K562 (cell line): ENCODE data around the gene LIN28A. TPM values are rescaled to one million over a fixed set of nuclear protein-coding genes. Genes with fewer than 3 reads are reported as not detected.

ENCODE experiments used
- ATAC-seq: fragments of 200-7000 bp; cut with Tn5 transposase; 3 replicates; pipeline ENCODE4 v1.9.1; 2020; ENCODE audit warnings: moderate library complexity
- BruUV-seq: library from RNA; stranded (reverse); fragments of 400-500 nt; replicated peaks from 2 replicates; lab custom pipeline; 2021; lab: Mats Ljungman, UMichigan
- CTCF ChIA-PET: fragments of 300-600 bp; formaldehyde crosslinking; extraction: SDS; loops from one replicate; lab custom pipeline; 2021; ENCODE audit warnings: low intra/inter-chr PET ratio; lab: Yijun Ruan, JAX
- POLR2A ChIA-PET: fragments of 300-600, 350-650 bp; sonication (Branson Sonifier 250); formaldehyde crosslinking; extraction: SDS; loops from one replicate; lab custom pipeline; 2021; ENCODE audit warnings: antibody characterized with exemption, inconsistent platforms; lab: Yijun Ruan, JAX
- DNase-seq, 4 experiments: peaks; one replicate each; pipeline versions ENCODE4 v3.0.0 to v3.0.0-alpha.2; 2011 to 2018; ENCODE audit warnings: low spot score in 3 of 4, mixed read lengths in 3 of 4; ENCODE audit errors: extremely low read depth in 1 of 4
- FAIRE-seq: peaks from 2 replicates; lab custom pipeline; 2011; peaks lifted over from hg19 to GRCh38; lab: Jason Lieb, UNC
- H2AFZ ChIP-seq: 2 replicates; pipeline ENCODE4 v1.6.0; 2011; ENCODE audit warnings: low read depth, low read length, control low read depth, inconsistent platforms
- H3K27ac ChIP-seq: fragments of 200-600 bp; 3 replicates; pipeline ENCODE4 v1.8.0; 2011; ENCODE audit warnings: low read depth, mild to moderate bottlenecking, control low read depth, inconsistent platforms, low read length, moderate library complexity, mixed read lengths; ENCODE audit errors: extremely low read depth
- H3K27me3 ChIP-seq, 2 experiments: fragments of 300-600 bp in 1 of 2; 2 replicates in 1 of 2; 3 replicates in 1 of 2; pipeline versions ENCODE4 v1.6.0 to v1.8.0; 2011; ENCODE audit warnings: inconsistent platforms in 2 of 2, low read length in 2 of 2, mild to moderate bottlenecking in 1 of 2, mixed read lengths in 1 of 2, moderate library complexity in 1 of 2; ENCODE audit not compliant: control insufficient read depth in 2 of 2, insufficient read depth in 2 of 2
- H3K36me3 ChIP-seq: fragments of 300-600 bp; 3 replicates; pipeline ENCODE4 v1.8.0; 2011; ENCODE audit warnings: mild to moderate bottlenecking, low read length, inconsistent platforms; ENCODE audit not compliant: control insufficient read depth, insufficient read depth
- H3K4me1 ChIP-seq, 2 experiments: fragments of 200-600 bp in 1 of 2; replicated peaks in 1 of 2; 2 replicates in 1 of 2; 3 replicates in 1 of 2; pipeline versions ENCODE4 v1.5.1 to v1.8.0; 2011; ENCODE audit warnings: inconsistent platforms in 2 of 2, low read length in 2 of 2, mild to moderate bottlenecking in 1 of 2, mixed read lengths in 1 of 2, moderate library complexity in 1 of 2; ENCODE audit not compliant: control insufficient read depth in 2 of 2, insufficient read depth in 2 of 2
- H3K4me2 ChIP-seq: 2 replicates; pipeline ENCODE4 v1.6.1; 2011; ENCODE audit warnings: low read length, control low read depth, inconsistent platforms, mixed read lengths; ENCODE audit not compliant: insufficient read depth
- H3K4me3 ChIP-seq: fragments of 200-600 bp; sonication (generic), shearing (Covaris generic); 2 replicates; pipeline ENCODE4 v1.5.1; 2016; ENCODE audit warnings: control low read depth, inconsistent platforms
- H3K79me2 ChIP-seq: fragments of 200-600 bp; 3 replicates; pipeline ENCODE4 v1.8.0; 2011; ENCODE audit warnings: low read length, inconsistent platforms; ENCODE audit not compliant: control insufficient read depth, insufficient read depth
- H3K9ac ChIP-seq, 2 experiments: 2 replicates each; pipeline versions ENCODE4 v1.6.0 to v1.6.1; 2011; ENCODE audit warnings: low read depth in 2 of 2, low read length in 2 of 2, control low read depth in 1 of 2, inconsistent platforms in 1 of 2, mild to moderate bottlenecking in 1 of 2, mixed read lengths in 1 of 2; ENCODE audit not compliant: insufficient read depth in 1 of 2
- H3K9me1 ChIP-seq: one replicate; pipeline ENCODE4 v1.6.0; 2011; ENCODE audit warnings: inconsistent platforms, mild to moderate bottlenecking, low read length, moderate library complexity; ENCODE audit not compliant: control insufficient read depth, insufficient read depth
- H3K9me3 ChIP-seq: replicated peaks from 2 replicates; pipeline ENCODE4 v1.5.1; 2011; ENCODE audit warnings: low read depth, low read length, inconsistent platforms; ENCODE audit not compliant: control insufficient read depth, insufficient read depth
- H4K20me1 ChIP-seq: replicated peaks from 2 replicates; pipeline ENCODE4 v1.6.1; 2011; ENCODE audit warnings: low read length, inconsistent platforms, mixed read lengths; ENCODE audit not compliant: control insufficient read depth, insufficient read depth
- CTBP1 ChIP-seq: fragments of 450-650 bp; IDR thresholded peaks from 2 replicates; pipeline ENCODE4 v1.6.1; 2016; ENCODE audit warnings: borderline replicate concordance
- DEAF1 ChIP-seq: fragments of 450-650 bp; formaldehyde crosslinking; IDR thresholded peaks from 2 replicates; pipeline ENCODE4 v1.4.0; 2020; ENCODE audit warnings: mild to moderate bottlenecking, moderate library complexity
- GATA2 ChIP-seq: sonication (generic); formaldehyde crosslinking; IDR thresholded peaks from 2 replicates; pipeline ENCODE4 v1.4.0; 2020; ENCODE audit warnings: mild to moderate bottlenecking, missing genetic modification reagents
- KLF16 ChIP-seq: IDR thresholded peaks from 2 replicates; pipeline ENCODE4 v1.6.1; 2016; ENCODE audit warnings: antibody characterized with exemption
- PHTF2 ChIP-seq: fragments of 250-450 bp; sonication (Bioruptor Pico); IDR thresholded peaks from 2 replicates; pipeline ENCODE4 v1.5.0; 2021; ENCODE audit warnings: mild to moderate bottlenecking
- RBM22 ChIP-seq: fragments of 200-400 bp; formaldehyde crosslinking; IDR thresholded peaks from 2 replicates; pipeline ENCODE4 v1.6.1; 2018; ENCODE audit warnings: low read length, low read depth; ENCODE audit not compliant: poor library complexity, severe bottlenecking
- RCOR1 ChIP-seq, 2 experiments: IDR thresholded peaks; 2 replicates each; pipeline ENCODE4 v1.6.1; 2012; ENCODE audit warnings: low read depth in 2 of 2, low read length in 2 of 2, borderline replicate concordance in 1 of 2, improper control_type of control experiment in 1 of 2
- REST ChIP-seq, 2 experiments: fragments of 450-650 bp; formaldehyde crosslinking in 1 of 2; IDR thresholded peaks; 2 replicates each; pipeline versions ENCODE4 v1.4.0 to v1.6.1; 2014 to 2020; ENCODE audit warnings: mild to moderate bottlenecking in 2 of 2, borderline replicate concordance in 1 of 2, low read depth in 1 of 2
- YBX1 ChIP-seq: fragments of 450-650 bp; IDR thresholded peaks from 2 replicates; pipeline ENCODE4 v1.7.1; 2016; ENCODE audit warnings: mild to moderate bottlenecking
- YY1 ChIP-seq, 3 experiments: IDR thresholded peaks; 2 replicates each; pipeline ENCODE4 v1.6.1; 2011; ENCODE audit warnings: low read length in 2 of 3, mild to moderate bottlenecking in 2 of 3, moderate library complexity in 2 of 3, borderline replicate concordance in 1 of 3, control low read depth in 1 of 3, low read depth in 1 of 3; ENCODE audit not compliant: insufficient read depth in 3 of 3, insufficient replicate concordance in 2 of 3, control insufficient read depth in 1 of 3, insufficient read length in 1 of 3; ENCODE audit errors: extremely low read depth in 1 of 3
- WGBS: fragments of 100-300 bp; shearing (Covaris generic); methylation state at CpG from one replicate; pipeline ENCODE4 v1.1.6; 2016; ENCODE audit warnings: low coverage, mixed read lengths; ENCODE audit not compliant: insufficient coverage; ENCODE audit errors: missing lambda C conversion rate; 5-methylcytosine and 5-hydroxymethylcytosine counted together
- in situ Hi-C: fragments of 300-500 bp; cut with MboI; formaldehyde crosslinking; loops from 4 replicates; pipeline ENCODE4 v1.15.0; 2018; ENCODE audit warnings: inconsistent platforms, mixed read lengths
- intact Hi-C: fragments of 100-400 bp; cut with micrococcal nuclease; formaldehyde crosslinking; loops from 2 replicates; pipeline ENCODE4 v1.14.2; 2022
- polyA plus RNA-seq, 8 experiments: library from polyadenylated mRNA; depleted of rRNA in 4 of 8; stranded (reverse) in 5 of 8; unstranded in 3 of 8; fragments of >200 nt; fragmentation: Nextera tagmentation in 2 of 8; fragmentation: Illumina TruSeq in 1 of 8; extraction: Ambion mirVana in 2 of 8; extraction: Trizol in 1 of 8; gene quantifications; 2 replicates each; pipeline versions ENCODE4 v1.2.1 to v1.2.3, GENCODE V29; 2011 to 2014; ENCODE audit warnings: inconsistent platforms in 1 of 8, missing spikeins in 1 of 8
- total RNA-seq, 7 experiments: library from RNA; depleted of rRNA in 6 of 7; stranded (reverse); fragments of >200 nt in 6 of 7; fragmentation: Illumina TruSeq in 2 of 7; extraction: Trizol in 2 of 7; gene quantifications; 2 replicates each; pipeline versions ENCODE4 v1.2.1 to v1.2.3, GENCODE V29; 2011 to 2021; ENCODE audit warnings: low replicate concordance in 1 of 7

Gene LIN28A
- total and polyA plus RNA-seq, 9 of the 15 experiments (the other 6 are each of a cell fraction or from before 2014, with no cell fraction given): 0.80 to 5.4 (median 3.9) TPM

- no peak overlapping the region for H3K9ac ChIP-seq
- no peaks in the 10 kb centered on the region for H4K20me1 ChIP-seq
- in situ Hi-C loops: no loop called here
- no peaks in the 10 kb centered on the region for H3K79me2 ChIP-seq
- no TSS peak for BruUV-seq
- WGBS: 13% methylated on average over 8 of the region's 9 CpGs
- ChIA-PET POLR2A (interaction anchor here (0.7 to 2.2 kb wide), 12 partner anchors 9 to 247 kb away, joined by 3 to 9 read pairs (median 4); partner anchors contain the start of genes CD52, DHDDS and ZNF593), CTCF (interaction anchor here (0.6 to 2.1 kb wide), 3 partner anchors 132 to 314 kb away, joined by 3 to 12 read pairs (median 5); no protein-coding TSS in a partner anchor)
- H3K27ac ChIP-seq: no peak overlapping the region
- H3K9me1 ChIP-seq: no peaks in the 10 kb centered on the region
- peak; percentile 92 for FAIRE-seq
- H3K36me3 ChIP-seq: no peaks in the 10 kb centered on the region
- H3K4me2 ChIP-seq: no peak overlapping the region
- peak; percentile 88 to 93 (median 90) for DNase-seq
- no peaks in the 10 kb centered on the region for H3K9me3 ChIP-seq
- peak overlapping the region; percentile 2 for H2AFZ ChIP-seq
- no peak overlapping the region for H3K4me3 ChIP-seq
- intact Hi-C loops: no loop called here
- peak; percentile 100 for ATAC-seq
- peaks cover 0 to 2% of the 10 kb centered on the region in 2 experiments; a peak in 1 of 5 replicates for H3K27me3 ChIP-seq
- peaks cover 4 to 6% of the 10 kb centered on the region in 2 experiments; a peak in 2 of 5 replicates for H3K4me1 ChIP-seq
- TF ChIP-seq RCOR1 (IDR thresholded peaks at IDR 0.05; ENCODE audit: borderline replicate concordance in 1 of 2, low read depth in 2 of 2, low read length in 2 of 2): peak in 1 of 2 experiments; percentile 53; a peak in 1 of 4 replicates
- TF ChIP-seq YBX1: no peak
- no peak for TF ChIP-seq GATA2 (CRISPR knock-in tag)
- TF ChIP-seq REST (IDR thresholded peaks at IDR 0.05; ENCODE audit: borderline replicate concordance): peak; percentile 71
- no peak for TF ChIP-seq REST (CRISPR knock-in tag; IDR thresholded peaks at IDR 0.05; ENCODE audit: low read depth)
- TF ChIP-seq KLF16: 0 out of 2 replicates have a peak, but pooled peaks have one; percentile 39
- TF ChIP-seq CTBP1: peak; percentile 33; the same call in 1 of the 2 replicates
- no peak for TF ChIP-seq RBM22
- peak in 1 of 3 experiments; percentile 40 for TF ChIP-seq YY1 (IDR thresholded peaks at IDR 0.05; ENCODE audit: borderline replicate concordance in 1 of 3, control insufficient read depth in 1 of 3, extremely low read depth in 1 of 3, insufficient read depth in 3 of 3, insufficient read length in 1 of 3, insufficient replicate concordance in 2 of 3, low read depth in 1 of 3, low read length in 2 of 3)
- TF ChIP-seq PHTF2 (CRISPR knock-in tag): no peak
- peak; percentile 63 for TF ChIP-seq DEAF1 (CRISPR knock-in tag)
Observed at GRCh38 chr1:26417111-26417759, 6.6 kb downstream of the LIN28A start.
